SK-N-SH treated with all-trans-retinoic acid at 6 μM for 48 hours (cell line): Measurements from ENCODE around the gene LSM10.

Source experiments
- BACH2 ChIP-seq: fragments of 250-450 bp; sonication (Bioruptor Pico); IDR thresholded peaks from 2 replicates; pipeline ENCODE4 v1.9.0; 2021; ENCODE audit warnings: mild to moderate bottlenecking, borderline replicate concordance
- GLIS3 ChIP-seq: fragments of 250-450 bp; sonication (Bioruptor Pico); IDR thresholded peaks from 2 replicates; pipeline ENCODE4 v1.5.0; 2020; ENCODE audit warnings: mild to moderate bottlenecking, moderate library complexity
- OSR1 ChIP-seq: fragments of 250-450 bp; sonication (Bioruptor Pico); IDR thresholded peaks from 2 replicates; pipeline ENCODE4 v1.8.0; 2022; ENCODE audit warnings: moderate library complexity, mild to moderate bottlenecking, inconsistent platforms
- RARB ChIP-seq: fragments of 250-450 bp; sonication (Bioruptor Pico); IDR thresholded peaks from 2 replicates; pipeline ENCODE4 v1.8.0; 2021; ENCODE audit warnings: mild to moderate bottlenecking, moderate library complexity
- ZNF8 ChIP-seq: fragments of 450-650 bp; formaldehyde crosslinking; IDR thresholded peaks from 2 replicates; pipeline ENCODE4 v1.5.0; 2020; ENCODE audit warnings: mild to moderate bottlenecking, moderate library complexity
- TF ChIP-seq, protein P1 (sequence below): fragments of 250-450 bp; sonication (Bioruptor Pico); IDR thresholded peaks from 2 replicates; pipeline ENCODE4 v1.8.0; 2020; ENCODE audit warnings: mild to moderate bottlenecking, moderate library complexity, borderline replicate concordance
- TF ChIP-seq, protein P2 (sequence below): fragments of 250-450 bp; sonication (Bioruptor Pico); IDR thresholded peaks from 2 replicates; pipeline ENCODE4 v1.5.1; 2021; ENCODE audit warnings: mild to moderate bottlenecking, moderate library complexity
- TF ChIP-seq, protein P3 (sequence below): fragments of 250-450 bp; sonication (Bioruptor Pico); IDR thresholded peaks from 2 replicates; pipeline ENCODE4 v1.5.1; 2020; ENCODE audit warnings: low read depth, mild to moderate bottlenecking, moderate library complexity

DNA sequence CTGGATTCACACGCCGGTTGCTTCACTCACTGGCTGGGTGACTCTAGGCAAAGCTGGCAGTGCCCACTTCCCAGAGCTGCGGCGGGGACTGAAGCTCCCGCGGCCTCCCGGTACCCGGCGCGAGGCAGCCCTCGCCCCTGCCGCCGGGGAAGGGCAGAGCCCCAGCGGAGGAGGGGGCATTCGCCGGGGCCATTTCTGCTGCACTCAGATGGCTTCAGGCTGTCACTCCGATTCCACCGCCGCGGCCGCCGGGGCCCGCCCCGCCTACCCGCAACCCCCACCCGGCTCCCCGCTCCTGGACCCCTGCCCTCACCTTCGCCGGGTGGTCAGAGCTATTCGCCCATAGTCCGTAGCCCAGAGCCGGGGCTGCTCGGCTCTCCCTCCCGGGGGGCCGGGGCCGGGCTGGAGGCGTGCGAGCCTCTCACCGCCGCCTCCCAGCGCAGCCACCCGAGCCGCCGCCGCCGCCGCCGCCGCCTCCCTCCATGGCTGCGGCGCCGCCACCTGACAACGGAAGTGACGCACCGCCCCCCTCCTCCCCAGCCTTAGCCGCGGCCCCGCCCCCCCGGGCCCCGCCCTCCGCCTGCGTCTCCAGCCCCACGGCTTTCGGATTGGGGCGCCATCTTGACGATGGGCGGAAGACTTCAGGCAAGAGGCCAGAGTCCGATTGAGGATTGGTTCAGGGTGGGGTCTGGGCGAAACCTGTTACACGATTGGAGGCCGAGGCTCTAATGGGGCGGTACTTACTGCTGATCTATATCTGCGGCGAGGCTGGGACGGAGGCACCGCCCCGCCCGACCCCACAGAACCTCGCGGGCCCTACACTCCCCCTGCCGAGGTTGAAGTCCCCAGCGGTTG, 12.1 kb downstream of the LSM10 start, which contains the start of gene STK40:
- TF ChIP-seq, protein P1, sequence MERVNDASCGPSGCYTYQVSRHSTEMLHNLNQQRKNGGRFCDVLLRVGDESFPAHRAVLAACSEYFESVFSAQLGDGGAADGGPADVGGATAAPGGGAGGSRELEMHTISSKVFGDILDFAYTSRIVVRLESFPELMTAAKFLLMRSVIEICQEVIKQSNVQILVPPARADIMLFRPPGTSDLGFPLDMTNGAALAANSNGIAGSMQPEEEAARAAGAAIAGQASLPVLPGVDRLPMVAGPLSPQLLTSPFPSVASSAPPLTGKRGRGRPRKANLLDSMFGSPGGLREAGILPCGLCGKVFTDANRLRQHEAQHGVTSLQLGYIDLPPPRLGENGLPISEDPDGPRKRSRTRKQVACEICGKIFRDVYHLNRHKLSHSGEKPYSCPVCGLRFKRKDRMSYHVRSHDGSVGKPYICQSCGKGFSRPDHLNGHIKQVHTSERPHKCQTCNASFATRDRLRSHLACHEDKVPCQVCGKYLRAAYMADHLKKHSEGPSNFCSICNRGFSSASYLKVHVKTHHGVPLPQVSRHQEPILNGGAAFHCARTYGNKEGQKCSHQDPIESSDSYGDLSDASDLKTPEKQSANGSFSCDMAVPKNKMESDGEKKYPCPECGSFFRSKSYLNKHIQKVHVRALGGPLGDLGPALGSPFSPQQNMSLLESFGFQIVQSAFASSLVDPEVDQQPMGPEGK: no peak
- TF ChIP-seq ZNF8 (CRISPR knock-in tag): no peak
- no peak for TF ChIP-seq RARB (CRISPR knock-in tag)
- TF ChIP-seq, protein P2, sequence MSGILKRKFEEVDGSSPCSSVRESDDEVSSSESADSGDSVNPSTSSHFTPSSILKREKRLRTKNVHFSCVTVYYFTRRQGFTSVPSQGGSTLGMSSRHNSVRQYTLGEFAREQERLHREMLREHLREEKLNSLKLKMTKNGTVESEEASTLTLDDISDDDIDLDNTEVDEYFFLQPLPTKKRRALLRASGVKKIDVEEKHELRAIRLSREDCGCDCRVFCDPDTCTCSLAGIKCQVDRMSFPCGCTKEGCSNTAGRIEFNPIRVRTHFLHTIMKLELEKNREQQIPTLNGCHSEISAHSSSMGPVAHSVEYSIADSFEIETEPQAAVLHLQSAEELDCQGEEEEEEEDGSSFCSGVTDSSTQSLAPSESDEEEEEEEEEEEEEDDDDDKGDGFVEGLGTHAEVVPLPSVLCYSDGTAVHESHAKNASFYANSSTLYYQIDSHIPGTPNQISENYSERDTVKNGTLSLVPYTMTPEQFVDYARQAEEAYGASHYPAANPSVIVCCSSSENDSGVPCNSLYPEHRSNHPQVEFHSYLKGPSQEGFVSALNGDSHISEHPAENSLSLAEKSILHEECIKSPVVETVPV (CRISPR knock-in tag): no peak
- no peak for TF ChIP-seq OSR1 (CRISPR knock-in tag)
- TF ChIP-seq GLIS3 (CRISPR knock-in tag): no peak
- TF ChIP-seq BACH2 (CRISPR knock-in tag): no peak
- TF ChIP-seq, protein P3, sequence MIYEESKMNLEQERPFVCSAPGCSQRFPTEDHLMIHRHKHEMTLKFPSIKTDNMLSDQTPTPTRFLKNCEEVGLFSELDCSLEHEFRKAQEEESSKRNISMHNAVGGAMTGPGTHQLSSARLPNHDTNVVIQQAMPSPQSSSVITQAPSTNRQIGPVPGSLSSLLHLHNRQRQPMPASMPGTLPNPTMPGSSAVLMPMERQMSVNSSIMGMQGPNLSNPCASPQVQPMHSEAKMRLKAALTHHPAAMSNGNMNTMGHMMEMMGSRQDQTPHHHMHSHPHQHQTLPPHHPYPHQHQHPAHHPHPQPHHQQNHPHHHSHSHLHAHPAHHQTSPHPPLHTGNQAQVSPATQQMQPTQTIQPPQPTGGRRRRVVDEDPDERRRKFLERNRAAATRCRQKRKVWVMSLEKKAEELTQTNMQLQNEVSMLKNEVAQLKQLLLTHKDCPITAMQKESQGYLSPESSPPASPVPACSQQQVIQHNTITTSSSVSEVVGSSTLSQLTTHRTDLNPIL (CRISPR knock-in tag): no peak
